Thyroid gland (tissue), 4 donors: ENCODE results near the gene TMED6. TPM values are rescaled to one million over a fixed set of nuclear protein-coding genes. Genes with fewer than 3 reads are reported as not detected.

Experiments
- DNase-seq, 2 donors: peaks; one replicate each; pipeline ENCODE4 v3.0.0-alpha.2; 2019
- H3K27ac ChIP-seq, 3 donors: fragments of 200-600 bp; sonication (generic); 1 replicate in 2 of 3; 2 replicates in 1 of 3; pipeline ENCODE4 v1.5.1; 2016 to 2019; ENCODE audit warnings: mild to moderate bottlenecking in 1 of 3, moderate library complexity in 1 of 3
- H3K27me3 ChIP-seq: fragments of 200-600 bp; sonication (generic); one replicate; pipeline ENCODE4 v1.5.1; 2019
- H3K36me3 ChIP-seq, 2 donors: fragments of 200-600 bp; sonication (generic); one replicate each; pipeline ENCODE4 v1.5.1; 2016 to 2019
- H3K4me1 ChIP-seq, 2 donors: fragments of 200-600 bp; sonication (generic); one replicate each; pipeline ENCODE4 v1.5.1; 2017 to 2019
- H3K4me3 ChIP-seq, 3 donors: fragments of 200-600 bp; sonication (generic); replicated peaks in 1 of 3; 1 replicate in 2 of 3; 2 replicates in 1 of 3; pipeline ENCODE4 v1.5.1; 2016; ENCODE audit warnings: mild to moderate bottlenecking in 1 of 3
- H3K9me3 ChIP-seq: fragments of 200-600 bp; sonication (generic); one replicate; pipeline ENCODE4 v1.5.1; 2017
- CTCF ChIP-seq, 6 experiments: fragments of 200-600 bp in 3 of 6; fragments of 450-650 bp in 3 of 6; sonication (generic) in 3 of 6; IDR thresholded peaks; one replicate each; pipeline ENCODE4 v1.5.1; 2016 to 2019; ENCODE audit warnings: antibody characterized with exemption in 6 of 6, mild to moderate bottlenecking in 2 of 6, inconsistent platforms in 1 of 6, moderate library complexity in 1 of 6
- POLR2A ChIP-seq, 2 donors: fragments of 450-650 bp; IDR thresholded peaks; one replicate each; pipeline ENCODE4 v1.6.1; 2017; ENCODE audit warnings: antibody characterized with exemption in 2 of 2, mild to moderate bottlenecking in 2 of 2, moderate library complexity in 1 of 2
- WGBS, 2 donors: methylation state at CpG; one replicate each; pipeline ENCODE4 v1.1.5; 2017; 5-methylcytosine and 5-hydroxymethylcytosine counted together
- intact Hi-C: fragments of 100-400 bp; cut with DNase I; formaldehyde crosslinking; loops from one replicate; pipeline ENCODE4 v1.15.1; 2023
- total RNA-seq, 4 donors: library from RNA; depleted of rRNA; stranded (reverse); fragments of >200 nt; gene quantifications; one replicate each; pipeline ENCODE4 v1.2.3, GENCODE V29; 2016

Gene TMED6
- total RNA-seq, 4 donors from 2014 or later = 4.1 TPM; not detected in 3

DNA sequence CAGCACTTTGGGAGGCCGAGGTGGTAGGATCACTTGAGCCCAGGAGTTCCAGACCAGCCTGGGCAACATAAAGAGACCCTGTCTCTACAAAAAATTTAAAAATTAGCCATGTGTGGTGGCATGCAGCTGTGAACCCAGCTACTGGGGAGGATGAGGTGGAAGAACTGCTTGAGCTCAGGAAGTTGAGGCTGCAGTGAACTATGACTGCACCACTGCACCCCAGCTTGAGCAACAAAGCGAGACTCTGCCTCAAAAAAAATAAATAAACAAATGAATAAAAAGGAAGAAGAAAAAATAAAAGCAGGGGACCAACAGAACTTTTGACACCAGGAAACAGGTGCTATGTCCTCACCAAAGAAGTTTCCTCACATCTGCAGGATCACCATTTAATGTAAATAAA lies 20.0 kb upstream of the TMED6 start:
- H3K36me3 ChIP-seq = peaks cover 38 to 39% of the 10 kb centered on the region in 2 donors
- TF ChIP-seq CTCF (IDR thresholded peaks at IDR 0.05) = no peak
- no peak for TF ChIP-seq POLR2A (IDR thresholded peaks at IDR 0.05)
- H3K4me3 ChIP-seq = no peak overlapping the region
- 93 to 94% methylated on average over 2 of the region's 2 CpGs for WGBS, 2 donors
- intact Hi-C loops = no loop called here
- H3K27me3 ChIP-seq = no peaks in the 10 kb centered on the region
- no peak overlapping the region for H3K27ac ChIP-seq
- no peaks in the 10 kb centered on the region for H3K9me3 ChIP-seq
- no peaks in the 10 kb centered on the region for H3K4me1 ChIP-seq
- no peak for DNase-seq

- WGBS, 2 donors = 96 to 97% methylated on average over 4 of the region's 4 CpGs
- Histone ChIP-seq H3K9me3 (no peaks in the 10 kb centered on the region), H3K27me3 (no peaks in the 10 kb centered on the region), H3K4me1 (no peaks in the 10 kb centered on the region), H3K4me3 (no peak overlapping the region), H3K27ac (no peak overlapping the region), H3K36me3 (peaks cover 57 to 59% of the 10 kb centered on the region in 2 donors)
- intact Hi-C loops = no loop called here
- TF ChIP-seq CTCF (IDR thresholded peaks at IDR 0.05) (no peak), POLR2A (IDR thresholded peaks at IDR 0.05) (no peak)
- no peak for DNase-seq
Observed at GRCh38 chr16:69368866-69369265, 17.3 kb upstream of the TMED6 start.

DNA sequence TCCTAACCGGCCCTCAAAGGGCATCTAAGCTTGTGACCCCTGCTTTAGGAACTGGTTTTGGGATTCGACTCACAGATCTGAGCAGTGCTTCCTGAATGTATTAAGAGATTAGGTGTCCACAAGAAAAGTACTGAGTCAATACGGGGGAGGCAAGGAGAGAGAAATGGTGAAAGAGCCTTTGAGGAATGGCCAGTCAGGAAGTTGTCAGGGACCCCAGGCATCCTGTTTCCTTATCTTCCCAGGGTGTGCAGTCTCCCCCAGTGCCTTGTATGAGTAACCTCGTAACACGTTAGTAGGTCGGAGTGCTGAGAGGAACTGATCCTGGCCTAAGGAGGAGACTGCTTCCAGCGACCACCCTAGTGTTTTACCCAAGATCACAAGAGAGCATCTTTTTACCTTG lies 16.4 kb upstream of the TMED6 start:
- 88 to 90% methylated on average over 7 of the region's 7 CpGs for WGBS, 2 donors
- no peak for DNase-seq
- no peaks in the 10 kb centered on the region for H3K4me1 ChIP-seq
- no peaks in the 10 kb centered on the region for H3K9me3 ChIP-seq
- no peaks in the 10 kb centered on the region for H3K27me3 ChIP-seq
- H3K4me3 ChIP-seq = no peak overlapping the region
- intact Hi-C loops = no loop called here
- peaks cover 57 to 59% of the 10 kb centered on the region in 2 donors for H3K36me3 ChIP-seq
- TF ChIP-seq POLR2A (IDR thresholded peaks at IDR 0.05) (no peak), CTCF (IDR thresholded peaks at IDR 0.05) (no peak)
- H3K27ac ChIP-seq = no peak overlapping the region

- Histone ChIP-seq H3K36me3 (peaks cover 57 to 59% of the 10 kb centered on the region in 2 donors), H3K27me3 (no peaks in the 10 kb centered on the region), H3K27ac (no peak overlapping the region), H3K4me1 (no peaks in the 10 kb centered on the region), H3K9me3 (no peaks in the 10 kb centered on the region), H3K4me3 (no peak overlapping the region)
- 93 to 97% methylated on average over 7 of the region's 7 CpGs for WGBS, 2 donors
- intact Hi-C loops = no loop called here
- no peak for DNase-seq
- TF ChIP-seq POLR2A (IDR thresholded peaks at IDR 0.05) = no peak
- no peak for TF ChIP-seq CTCF (IDR thresholded peaks at IDR 0.05)
Observed at GRCh38 chr16:69366431-69366830, 14.8 kb upstream of the TMED6 start.

DNA sequence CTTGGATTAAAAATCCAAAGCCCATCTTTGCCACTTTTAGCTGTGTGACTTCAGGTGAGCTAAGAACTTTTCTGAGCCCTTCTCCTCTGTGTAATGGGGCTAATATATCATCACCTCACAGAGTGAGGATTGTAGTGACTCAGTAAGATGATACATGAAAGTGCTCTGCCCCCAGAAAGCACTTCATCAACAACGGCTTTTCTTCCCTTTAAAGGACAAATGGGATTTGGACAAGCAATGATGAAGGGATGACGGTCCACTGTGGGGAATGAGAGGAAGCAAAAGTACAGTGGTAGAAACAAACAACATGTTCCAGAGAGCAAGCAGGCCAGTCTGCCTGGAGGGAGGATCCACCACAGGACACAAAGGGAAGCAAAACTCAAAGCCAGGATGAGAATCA lies 14.3 kb upstream of the TMED6 start:
- Histone ChIP-seq H3K9me3 (no peaks in the 10 kb centered on the region), H3K4me3 (no peak overlapping the region), H3K4me1 (no peaks in the 10 kb centered on the region), H3K36me3 (peaks cover 57 to 59% of the 10 kb centered on the region in 2 donors), H3K27ac (no peak overlapping the region), H3K27me3 (no peaks in the 10 kb centered on the region)
- TF ChIP-seq POLR2A (IDR thresholded peaks at IDR 0.05) = no peak
- TF ChIP-seq CTCF (IDR thresholded peaks at IDR 0.05) = no peak
- no peak for DNase-seq
- intact Hi-C loops = no loop called here
- WGBS, 2 donors = 83 to 92% methylated on average over 2 of the region's 2 CpGs
